Jurkat, Clone E6-1 (cell line): ENCODE results near the gene REC114.
"Not testable (repeated sequence)": the region's sequence is repeated elsewhere in the genome, so short reads cannot be mapped to it uniquely, and the experiment has no call there.

Source experiments
- DNase-seq: peaks from one replicate; pipeline ENCODE4 v3.0.0-alpha.2; 2011; ENCODE audit warnings: low read depth, low spot score
- H3K4me3 ChIP-seq: 2 replicates; pipeline ENCODE4 v1.5.1; 2011; ENCODE audit warnings: mild to moderate bottlenecking, low read length, control low read depth, moderate library complexity

The REC114 gene

GRCh38 chr15:73449980-73450379, 7.0 kb downstream of the REC114 start:
- DNase-seq: not testable (repeated sequence)

GRCh38 chr15:73454096-73454495, 11.1 kb downstream of the REC114 start:
- no peak for DNase-seq
- no peak overlapping the region for H3K4me3 ChIP-seq

More at GRCh38 chr15:73449980-73450379, 7.0 kb downstream of the REC114 start:
- not testable (repeated sequence) for H3K4me3 ChIP-seq

DNA sequence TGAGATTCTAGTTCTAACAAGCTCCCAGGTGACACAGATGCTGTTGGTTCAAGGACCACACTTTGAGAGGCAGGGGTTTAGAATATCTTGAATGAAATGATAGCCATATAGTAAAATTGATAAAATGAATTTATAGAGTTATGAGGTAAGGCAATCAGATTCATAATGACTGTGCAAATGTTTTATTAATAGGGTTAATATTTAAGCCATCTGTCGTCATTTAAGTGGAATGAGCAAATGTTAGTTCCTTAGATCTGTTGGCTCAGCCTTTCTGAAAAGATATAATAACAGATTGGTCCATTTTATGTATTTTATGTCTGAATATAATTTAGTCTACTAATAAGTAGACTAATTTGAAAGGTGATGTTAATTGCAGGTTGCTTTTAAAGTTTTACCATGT, 12.9 kb downstream of the REC114 start:
- H3K4me3 ChIP-seq: no peak overlapping the region
- DNase-seq: no peak

DNA sequence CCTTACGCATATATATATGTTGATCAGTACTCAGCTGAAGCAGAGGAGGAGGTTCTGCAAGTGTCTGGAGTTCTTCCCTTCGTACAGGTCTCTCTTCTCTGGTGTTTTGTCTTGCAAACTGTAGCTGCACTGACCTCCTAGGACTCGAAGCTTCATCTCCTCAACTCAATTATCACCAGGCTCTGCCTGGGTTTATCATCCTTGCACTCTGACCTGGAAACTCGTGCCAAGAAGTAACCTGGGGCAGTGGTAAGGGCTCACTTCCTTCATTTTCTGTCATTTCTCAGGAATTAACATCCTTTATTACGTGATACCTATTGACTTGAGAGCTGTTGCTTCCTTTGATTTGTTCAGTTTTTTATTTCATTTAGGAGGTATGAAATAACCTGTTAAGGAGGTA, 14.4 kb downstream of the REC114 start:
- DNase-seq: no peak

GRCh38 chr15:73460662-73461061, 17.7 kb downstream of the REC114 start:
- DNase-seq: no peak
- H3K4me3 ChIP-seq: no peak overlapping the region

More for the DNA sequence above, 14.4 kb downstream of the REC114 start:
- no peak overlapping the region for H3K4me3 ChIP-seq

GRCh38 chr15:73464602-73465001, 21.6 kb downstream of the REC114 start:
- no peak overlapping the region for H3K4me3 ChIP-seq
- DNase-seq: no peak

- no peak for DNase-seq
- no peak overlapping the region for H3K4me3 ChIP-seq
Observed at GRCh38 chr15:73467758-73468157, 24.8 kb downstream of the REC114 start.

GRCh38 chr15:73474785-73475184, 31.8 kb downstream of the REC114 start:
- H3K4me3 ChIP-seq: no peak overlapping the region
- DNase-seq: no peak

DNA sequence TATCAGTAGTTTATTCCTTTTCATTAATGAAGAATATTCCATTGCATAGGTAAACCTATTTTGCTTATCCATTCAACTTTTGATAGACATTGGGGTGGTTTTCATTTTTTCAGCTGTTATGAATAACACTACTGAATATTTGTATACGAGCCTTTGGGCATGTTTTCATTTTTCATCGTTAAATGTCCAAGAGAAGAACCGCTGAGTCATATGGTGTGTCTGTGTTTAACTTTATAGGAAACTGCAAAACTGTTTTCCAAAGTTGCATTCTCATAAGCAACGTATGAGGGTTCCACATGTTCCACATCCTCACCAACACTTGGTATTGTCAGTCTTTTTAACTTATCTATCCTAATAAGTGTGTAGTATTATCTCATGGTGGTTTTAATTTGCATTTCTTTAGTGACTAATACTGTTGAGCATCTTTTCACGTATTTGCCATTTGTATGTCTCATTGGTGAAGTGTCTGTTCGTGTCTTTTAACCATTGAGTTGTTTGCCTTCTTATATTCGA, 33.8 kb downstream of the REC114 start:
- no peak overlapping the region for H3K4me3 ChIP-seq
- DNase-seq: no peak

DNA sequence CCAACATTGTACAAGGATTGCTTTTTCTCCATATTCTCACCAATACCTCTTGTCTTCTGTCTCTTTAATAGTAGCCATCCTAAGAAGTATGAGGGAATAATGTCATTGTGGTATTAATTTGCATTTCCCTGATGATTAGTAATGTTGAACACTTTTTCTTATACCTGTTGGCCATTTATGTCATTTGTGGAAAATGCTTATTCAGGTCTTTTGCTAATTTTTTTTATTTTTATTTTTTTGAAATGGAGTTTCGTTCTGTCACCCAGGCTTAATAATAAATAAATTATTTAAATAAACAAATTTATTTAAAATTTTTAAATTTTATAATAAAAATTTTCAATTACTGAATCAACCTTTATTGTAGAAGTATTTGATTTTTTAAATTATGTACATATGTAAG, 37.1 kb downstream of the REC114 start:
- H3K4me3 ChIP-seq: no peak overlapping the region
- no peak for DNase-seq

- no peak for DNase-seq
- no peak overlapping the region for H3K4me3 ChIP-seq
Observed at GRCh38 chr15:73482166-73482565, 39.2 kb downstream of the REC114 start.

GRCh38 chr15:73483053-73483452, 40.1 kb downstream of the REC114 start:
- H3K4me3 ChIP-seq: no peak overlapping the region
- DNase-seq: no peak

- no peak overlapping the region for H3K4me3 ChIP-seq
- DNase-seq: no peak
Observed at GRCh38 chr15:73485372-73485771, 42.4 kb downstream of the REC114 start.

GRCh38 chr15:73485885-73486284, 42.9 kb downstream of the REC114 start:
- DNase-seq, H3K4me3 ChIP-seq: not testable (repeated sequence)

DNA sequence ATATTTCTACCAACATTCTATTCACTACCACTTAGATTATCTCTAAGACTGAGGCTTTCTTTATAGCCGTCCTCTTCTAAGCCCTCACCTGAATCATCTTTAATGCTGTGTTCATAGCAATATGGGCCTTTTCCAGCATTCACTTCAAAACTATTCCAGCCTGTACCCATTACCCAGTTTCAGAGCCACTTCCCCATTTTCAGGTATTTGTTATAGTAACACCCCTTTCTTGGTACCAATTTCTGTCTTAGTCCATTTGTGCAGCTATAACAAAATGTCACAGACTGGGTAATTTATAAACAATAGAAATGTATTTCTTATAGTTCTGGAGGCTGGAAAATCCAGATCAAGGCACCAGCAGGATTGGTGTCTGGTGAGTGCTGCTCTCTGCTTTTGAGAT, 45.7 kb downstream of the REC114 start:
- H3K4me3 ChIP-seq: no peak overlapping the region
- no peak for DNase-seq

DNA sequence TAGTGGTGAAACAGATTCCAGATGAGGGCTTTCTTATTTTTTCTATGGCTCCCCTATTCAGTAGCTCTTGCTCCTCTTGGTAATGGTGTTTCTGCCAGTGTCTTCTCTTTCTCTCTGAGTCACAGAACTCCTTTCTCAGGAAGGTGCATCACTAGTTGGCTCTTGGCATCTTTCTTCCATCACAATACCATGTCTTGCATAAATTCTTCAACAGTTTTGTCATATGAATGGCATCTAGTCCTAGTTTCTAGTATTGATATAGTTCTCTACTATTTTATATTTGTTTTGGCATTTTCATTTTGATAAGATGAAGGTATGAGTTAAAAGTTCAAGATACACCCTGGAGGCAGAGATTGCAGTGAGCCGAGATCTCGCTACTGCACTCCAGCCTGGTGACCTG, 51.0 kb downstream of the REC114 start:
- H3K4me3 ChIP-seq: no peak overlapping the region
- no peak for DNase-seq

GRCh38 chr15:73495181-73495580, 52.2 kb downstream of the REC114 start:
- no peak overlapping the region for H3K4me3 ChIP-seq
- no peak for DNase-seq

DNA sequence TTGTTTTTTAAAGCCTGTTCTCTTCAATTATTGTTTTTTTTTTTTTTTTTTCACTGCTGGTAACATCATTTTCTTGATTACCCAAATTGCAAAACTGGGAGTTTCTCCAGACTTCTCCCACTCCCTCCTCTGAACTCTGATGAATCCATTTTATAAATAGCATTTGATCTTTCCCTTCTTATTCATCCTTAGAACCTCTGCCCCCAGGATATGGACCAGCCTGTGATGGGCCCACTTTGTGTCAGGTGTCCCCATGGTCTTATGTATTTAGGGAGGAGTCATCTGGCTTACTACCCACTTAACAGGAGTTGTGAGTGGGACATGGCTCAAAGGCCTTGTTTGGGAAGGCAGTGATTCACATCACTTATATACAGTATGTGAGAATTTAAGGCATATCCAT, 57.7 kb downstream of the REC114 start:
- H3K4me3 ChIP-seq: no peak overlapping the region
- no peak for DNase-seq

DNA sequence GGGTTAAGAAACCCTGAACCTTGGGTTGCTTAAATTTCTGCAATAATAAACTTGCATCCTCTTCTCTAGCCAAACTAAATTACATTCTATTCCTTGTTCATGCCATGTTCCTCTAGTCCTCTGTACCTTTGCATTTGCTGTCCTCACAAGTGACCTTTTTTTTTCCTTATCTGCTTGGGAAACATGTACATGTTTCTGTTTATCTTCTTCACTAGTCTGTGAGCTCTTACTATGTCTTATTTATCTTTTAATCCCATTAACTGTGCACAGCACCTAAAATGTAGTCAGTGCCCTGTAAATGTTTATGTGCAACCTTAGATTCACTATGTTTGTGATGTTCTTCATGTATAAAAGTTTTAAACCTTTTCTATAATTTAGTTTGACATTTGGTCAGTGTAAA, 61.9 kb downstream of the REC114 start:
- no peak overlapping the region for H3K4me3 ChIP-seq
- DNase-seq: no peak

DNA sequence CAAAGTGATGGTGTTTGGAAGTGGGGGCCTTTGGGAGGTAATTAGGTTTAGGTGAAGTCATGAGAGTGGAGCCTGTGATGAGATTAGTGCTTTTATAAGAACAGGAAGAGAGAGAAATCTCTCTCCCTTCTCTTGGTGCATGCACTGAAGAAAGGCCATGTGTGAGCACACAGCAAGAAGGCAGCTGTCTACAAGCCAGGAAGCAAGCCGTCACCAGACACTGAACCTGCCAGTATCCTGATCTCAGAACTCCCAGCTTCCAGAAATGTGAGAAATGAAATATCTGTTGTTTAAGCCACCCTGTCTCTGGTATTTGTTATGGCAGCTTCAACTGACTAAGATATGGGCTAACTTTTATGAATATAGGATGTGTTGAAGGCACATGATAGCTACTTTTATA, 72.6 kb downstream of the REC114 start:
- DNase-seq: no peak
- H3K4me3 ChIP-seq: no peak overlapping the region

- DNase-seq: no peak
- no peak overlapping the region for H3K4me3 ChIP-seq
Observed at GRCh38 chr15:73517566-73517965, 74.6 kb downstream of the REC114 start.
